Islet precursor cell (in vitro differentiated cells): ENCODE data around the gene GLYR1.
A peak's percentile ranks its signal among the peaks of the same experiment; 100 is the strongest.

ENCODE experiments used
- DNase-seq: peaks from one replicate; pipeline ENCODE4 v3.0.0-alpha.2; 2018

Gene GLYR1

DNA sequence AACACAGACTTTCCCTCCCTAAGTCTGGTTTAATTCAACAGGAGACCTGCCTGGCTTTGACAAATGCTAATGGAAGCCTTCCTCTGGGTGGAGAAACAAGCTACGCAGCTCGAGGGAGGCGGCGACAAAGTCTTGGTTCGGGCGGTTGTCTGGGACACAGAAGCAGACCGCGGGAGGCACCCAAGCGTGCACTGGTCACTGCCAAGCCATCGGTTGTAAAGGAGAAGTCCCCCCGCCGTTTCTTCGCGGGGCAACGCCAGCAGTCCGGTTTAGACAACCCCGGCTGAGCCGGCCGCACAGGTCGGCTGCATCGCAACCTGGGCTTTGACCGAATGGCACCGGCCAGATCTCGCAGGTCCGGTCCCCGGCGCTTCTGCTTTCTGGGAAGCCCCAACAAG lies 586 bp downstream of the GLYR1 start:
- peak; percentile 90 for DNase-seq

- no peak for DNase-seq
Measured at GRCh38 chr16:4840984-4841383, 6.1 kb downstream of the GLYR1 start.

- no peak for DNase-seq
Measured at GRCh38 chr16:4839942-4840341, 7.1 kb downstream of the GLYR1 start.

DNA sequence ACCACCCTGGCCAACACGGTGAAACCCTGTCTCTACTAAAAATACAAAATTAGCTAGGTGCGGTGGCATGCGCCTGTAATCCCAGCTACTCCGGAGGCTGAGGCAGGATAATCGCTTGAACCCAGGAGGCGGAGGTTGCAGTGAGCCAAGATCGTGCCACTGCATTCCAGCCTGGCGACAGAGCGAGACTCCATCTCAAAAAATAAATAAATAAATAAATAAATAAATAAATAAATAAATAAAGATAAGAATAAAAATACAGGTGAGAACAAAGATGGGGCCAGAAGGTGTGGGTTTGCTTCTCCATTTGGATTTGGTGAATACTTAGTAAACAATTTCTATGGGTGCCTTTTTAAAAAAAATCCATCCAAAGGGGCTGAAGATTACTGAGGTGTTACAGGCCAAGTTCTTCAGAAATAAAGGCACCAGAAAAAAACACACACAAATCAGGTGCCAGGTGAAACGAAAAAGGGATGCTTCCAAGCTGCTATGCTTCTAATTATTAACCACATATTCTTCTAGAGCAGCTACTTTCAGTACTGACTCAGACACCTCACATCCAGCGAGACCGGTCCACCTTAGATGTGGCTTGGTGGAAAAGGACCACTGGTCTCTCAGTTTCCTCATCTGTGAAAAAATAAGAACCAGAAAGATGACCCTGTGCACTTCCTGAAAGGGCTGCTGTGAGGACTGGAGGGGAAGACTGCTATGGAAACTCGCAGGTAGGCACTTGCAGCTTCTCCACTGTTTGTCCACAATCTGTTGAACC lies 9.2 kb downstream of the GLYR1 start:
- no peak for DNase-seq

DNA sequence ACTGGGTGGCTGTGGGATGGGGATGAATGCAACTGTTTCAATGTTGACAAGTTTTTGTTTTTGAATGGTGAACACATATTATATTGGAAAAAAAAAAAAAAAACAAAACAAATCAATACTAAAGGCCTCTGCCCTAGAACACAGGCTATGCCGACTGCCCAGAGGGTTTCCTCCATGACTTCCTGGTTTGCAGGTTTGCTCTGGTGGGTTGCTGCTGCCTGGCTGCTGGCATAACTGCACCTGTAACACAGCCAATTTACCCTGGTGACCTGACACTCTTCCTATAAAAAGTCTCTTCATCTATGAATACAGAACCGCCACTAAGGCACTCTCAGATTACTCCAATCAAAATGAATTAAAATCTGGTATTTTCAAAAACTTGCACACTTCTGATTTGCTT lies 10.4 kb downstream of the GLYR1 start:
- no peak for DNase-seq

- no peak for DNase-seq
Measured at GRCh38 chr16:4833584-4833983, 13.5 kb downstream of the GLYR1 start.

DNA sequence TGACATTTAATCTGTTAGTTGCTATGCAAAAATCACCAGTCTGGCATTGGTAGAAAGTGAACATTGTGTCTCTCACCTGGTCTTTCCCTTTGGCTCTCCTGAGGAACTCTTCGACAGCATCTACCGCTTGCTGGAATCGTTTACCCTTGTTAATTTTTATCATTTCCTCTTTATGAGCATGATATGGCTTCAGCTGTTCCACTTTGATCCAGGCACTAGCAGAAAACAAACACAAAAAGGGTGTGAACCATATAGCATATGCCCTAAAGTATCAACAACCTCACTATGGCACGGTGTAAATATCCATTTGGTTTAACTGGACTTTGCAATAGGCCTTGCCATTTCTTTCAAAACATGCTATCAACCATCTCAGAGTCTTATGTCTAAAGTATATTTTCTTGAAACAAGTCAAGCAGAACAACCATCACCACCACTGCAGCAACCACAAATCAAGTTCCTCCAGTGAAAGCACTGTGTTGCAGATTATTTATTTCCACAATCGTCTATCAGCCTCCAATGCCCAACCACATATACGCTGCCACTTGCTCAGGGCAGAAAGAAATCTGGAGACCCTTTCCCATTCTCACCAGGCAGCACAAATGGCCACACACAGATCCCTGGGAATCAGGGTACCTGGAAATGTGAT lies 14.3 kb downstream of the GLYR1 start:
- no peak for DNase-seq

GRCh38 chr16:4831616-4832015 lies 15.5 kb downstream of the GLYR1 start:
- no peak for DNase-seq

- DNase-seq, result no peak
Measured at GRCh38 chr16:4830408-4830807, 16.7 kb downstream of the GLYR1 start.

- DNase-seq, result no peak
Measured at GRCh38 chr16:4828567-4829321, 18.3 kb downstream of the GLYR1 start.

DNA sequence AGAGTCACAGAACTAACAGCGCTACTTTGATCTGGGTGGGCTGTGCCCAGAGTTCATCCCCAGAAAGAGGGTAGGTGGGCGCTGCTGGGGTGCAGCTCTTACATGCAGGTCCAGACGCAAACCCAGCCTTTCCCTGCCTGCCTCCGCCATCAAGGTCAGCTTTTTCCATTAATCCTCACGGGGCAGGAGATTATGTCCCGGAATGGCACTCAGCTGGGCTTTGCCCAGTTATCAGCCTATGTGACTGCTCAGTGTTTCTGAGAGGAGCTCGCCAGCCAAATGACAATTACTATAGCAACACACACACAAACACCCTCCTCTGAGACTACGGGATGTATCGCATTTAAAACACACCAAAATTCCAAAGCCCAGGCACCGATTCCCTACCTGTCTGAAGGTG lies 20.1 kb downstream of the GLYR1 start:
- no peak for DNase-seq

DNA sequence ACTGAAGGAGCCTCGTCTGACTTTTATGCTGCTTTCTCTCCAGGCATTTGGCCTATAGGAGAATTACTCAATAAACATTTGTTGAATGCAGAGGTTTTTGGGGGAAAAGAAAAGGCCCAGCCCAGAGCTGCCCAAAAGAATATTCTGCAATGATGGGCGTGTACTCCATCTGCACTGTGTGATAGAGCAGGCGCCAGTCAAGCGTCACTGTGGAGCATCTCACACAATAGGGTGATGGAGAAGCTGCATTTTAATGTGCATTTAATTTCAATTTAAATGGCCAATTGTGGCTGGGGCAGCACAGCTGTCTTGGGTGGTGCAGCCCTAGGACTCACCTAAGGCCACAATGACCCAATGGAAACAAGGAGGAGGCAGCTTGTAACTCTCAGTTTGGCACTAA lies 20.6 kb downstream of the GLYR1 start:
- no peak for DNase-seq

DNA sequence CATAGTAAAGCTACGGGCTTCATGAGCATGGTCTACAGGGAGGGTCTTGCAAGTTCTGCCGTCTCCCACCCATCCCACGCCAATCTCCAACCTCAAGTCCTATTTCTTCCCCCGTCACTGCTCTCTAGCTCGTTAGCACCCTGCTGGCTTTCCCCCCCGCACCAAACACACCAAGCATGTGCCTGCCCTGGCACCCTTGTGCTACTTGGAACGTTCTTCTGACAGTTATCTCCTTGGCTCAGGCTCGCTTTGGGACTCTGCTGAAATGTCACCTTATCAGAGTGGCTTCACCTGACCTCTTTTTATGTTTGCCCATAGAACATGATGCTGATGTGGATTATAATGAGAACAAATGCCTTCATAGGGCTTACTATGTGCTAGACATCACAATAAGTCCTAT lies 21.9 kb downstream of the GLYR1 start:
- no peak for DNase-seq

DNA sequence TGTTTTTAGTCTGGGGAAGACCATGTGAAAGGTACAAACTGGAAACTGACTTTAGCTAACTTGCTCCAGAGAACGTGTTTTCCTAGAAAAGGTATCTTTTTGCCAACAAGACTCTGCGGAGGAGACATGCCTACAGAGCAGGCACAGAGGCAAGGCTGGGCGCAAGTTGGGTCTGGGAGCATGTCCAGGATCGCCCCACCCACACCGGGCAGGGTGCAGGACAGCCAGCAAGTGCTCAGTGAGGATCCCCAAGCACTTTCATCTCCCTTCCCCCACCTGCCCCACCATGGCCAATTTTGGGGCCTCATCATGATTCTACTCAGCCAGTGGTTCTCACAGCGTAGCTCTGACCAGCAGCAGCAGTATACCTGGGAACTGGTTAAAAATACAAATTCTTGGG lies 26.4 kb downstream of the GLYR1 start:
- no peak for DNase-seq

DNA sequence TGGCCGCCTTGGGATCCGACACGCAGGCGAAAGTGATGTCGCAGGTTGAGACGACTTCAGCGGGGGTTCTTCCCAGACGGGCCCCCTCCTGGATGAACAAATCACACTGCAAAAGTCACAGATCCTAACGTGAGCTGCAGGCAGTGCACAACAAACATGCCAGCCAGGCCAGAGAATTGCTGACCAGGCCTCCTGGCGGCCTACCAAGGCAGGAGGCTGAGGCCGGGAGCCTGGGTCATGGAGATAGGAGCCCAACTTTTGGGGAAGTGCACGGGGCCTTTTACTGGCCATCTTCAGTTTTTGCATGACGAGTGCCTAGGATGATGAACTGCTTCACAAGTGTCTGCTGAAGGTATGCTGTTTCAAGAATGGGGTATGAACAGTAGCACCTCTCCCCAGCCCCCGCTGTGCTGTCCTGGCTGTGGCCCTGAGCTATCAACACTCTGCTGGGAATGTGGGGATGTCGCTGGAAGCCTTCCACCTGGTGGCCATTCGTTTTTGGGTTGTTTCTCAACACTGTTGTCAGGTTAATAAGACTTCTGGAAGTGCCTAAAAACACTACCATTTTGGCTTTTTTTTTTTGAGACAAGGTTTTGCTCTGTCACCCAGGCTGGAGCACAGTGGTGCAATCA lies 32.4 kb downstream of the GLYR1 start:
- no peak for DNase-seq

DNA sequence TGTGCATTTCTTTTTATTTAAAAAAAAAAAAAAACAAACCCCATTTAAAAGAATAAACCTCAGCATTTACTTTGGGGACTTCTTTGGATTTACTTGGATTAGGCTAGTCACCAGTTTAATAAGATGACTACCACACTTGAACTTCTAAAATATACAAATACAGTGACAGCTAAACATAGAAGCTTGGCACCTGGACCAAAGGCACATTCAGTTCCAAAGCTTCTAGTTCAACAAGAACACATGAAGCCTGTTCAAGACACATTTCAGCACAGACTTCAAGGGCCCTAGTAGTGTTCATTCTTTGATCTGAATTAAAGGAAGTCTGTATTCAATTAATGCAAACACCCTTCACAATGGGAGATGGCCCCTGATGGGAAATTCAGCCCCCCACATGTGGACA lies 33.0 kb downstream of the GLYR1 start:
- peak; percentile 34 for DNase-seq

- peak; percentile 38 for DNase-seq
Measured at GRCh38 chr16:4813251-4814003, 33.7 kb downstream of the GLYR1 start.

DNA sequence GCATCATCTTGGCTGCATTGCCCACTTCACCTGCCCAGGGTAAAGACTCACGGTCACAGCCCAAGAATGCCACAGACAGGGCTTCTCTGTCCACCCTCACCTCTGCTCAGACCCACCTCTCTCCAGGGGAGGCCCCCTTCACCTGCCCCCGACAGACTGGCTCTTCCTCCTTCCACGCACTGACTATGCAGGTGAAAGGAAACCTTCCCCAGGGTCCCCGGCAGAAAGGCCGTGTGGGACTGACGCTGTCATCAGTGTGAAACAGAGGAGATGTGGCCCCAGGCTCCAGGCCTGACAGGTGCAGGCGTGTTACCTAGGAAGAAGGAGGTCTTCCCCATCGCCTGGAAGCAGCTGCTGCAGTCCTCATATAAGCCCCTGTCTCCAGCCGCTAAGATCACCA lies 35.3 kb downstream of the GLYR1 start:
- peak; percentile 41 for DNase-seq

- peak; percentile 35 for DNase-seq
Measured at GRCh38 chr16:4811242-4811641, 35.8 kb downstream of the GLYR1 start.

- DNase-seq, result no peak
Measured at GRCh38 chr16:4806280-4806679, 40.8 kb downstream of the GLYR1 start.

GRCh38 chr16:4805231-4805630 lies 41.9 kb downstream of the GLYR1 start:
- no peak for DNase-seq

GRCh38 chr16:4803898-4804762 lies 43.0 kb downstream of the GLYR1 start:
- DNase-seq, result no peak
